ENCODE results near the gene ACOT6. TPM values are rescaled to one million over a fixed set of nuclear protein-coding genes. Genes with fewer than 3 reads are reported as not detected.

The ACOT6 gene
- total and polyA plus RNA-seq, 2 donors from 2014 or later = 1.4 TPM; not detected in 1

- no peak for TF ChIP-seq CTCF (IDR thresholded peaks at IDR 0.05; ENCODE audit: borderline replicate concordance, extremely low read depth, insufficient read depth)
Measured at GRCh38 chr14:73637830-73638229, 25.5 kb downstream of the ACOT6 start.

GRCh38 chr14:73640796-73641365 is 28.6 kb downstream of the ACOT6 start:
- intact Hi-C loops (cut with DNase I) = no loop called here

More at GRCh38 chr14:73637830-73638229, 25.5 kb downstream of the ACOT6 start:
- no peak overlapping the region for H3K9ac ChIP-seq (ENCODE audit: low read length in 3 of 3)
- DNase-seq = no peak
- H3K4me1 ChIP-seq (ENCODE audit: control insufficient read depth in 2 of 3, insufficient read depth in 2 of 3, low read depth in 1 of 3, low read length in 3 of 3) = peaks cover 0 to 5% (median 0%) of the 10 kb centered on the region in 3 donors
- no peaks in the 10 kb centered on the region for H3K36me3 ChIP-seq (ENCODE audit: control insufficient read depth in 2 of 3, insufficient read depth in 3 of 3, low read length in 3 of 3)
- H3K9me3 ChIP-seq (ENCODE audit: control insufficient read depth in 2 of 3, insufficient read depth in 1 of 3, low read length in 3 of 3) = no peaks in the 10 kb centered on the region
- H3K4me3 ChIP-seq (ENCODE audit: low read length in 3 of 3) = no peak overlapping the region
- no peak overlapping the region for H3K27ac ChIP-seq (ENCODE audit: low read depth in 2 of 2, low read length in 2 of 2)
- H3K27me3 ChIP-seq (ENCODE audit: control insufficient read depth, insufficient read depth, low read length) = no peaks in the 10 kb centered on the region
- no peak for FAIRE-seq
- intact Hi-C loops (cut with DNase I) = loop anchor here (10.0 kb wide), 1 partner anchor 123 kb away; no protein-coding TSS in a partner anchor

DNA sequence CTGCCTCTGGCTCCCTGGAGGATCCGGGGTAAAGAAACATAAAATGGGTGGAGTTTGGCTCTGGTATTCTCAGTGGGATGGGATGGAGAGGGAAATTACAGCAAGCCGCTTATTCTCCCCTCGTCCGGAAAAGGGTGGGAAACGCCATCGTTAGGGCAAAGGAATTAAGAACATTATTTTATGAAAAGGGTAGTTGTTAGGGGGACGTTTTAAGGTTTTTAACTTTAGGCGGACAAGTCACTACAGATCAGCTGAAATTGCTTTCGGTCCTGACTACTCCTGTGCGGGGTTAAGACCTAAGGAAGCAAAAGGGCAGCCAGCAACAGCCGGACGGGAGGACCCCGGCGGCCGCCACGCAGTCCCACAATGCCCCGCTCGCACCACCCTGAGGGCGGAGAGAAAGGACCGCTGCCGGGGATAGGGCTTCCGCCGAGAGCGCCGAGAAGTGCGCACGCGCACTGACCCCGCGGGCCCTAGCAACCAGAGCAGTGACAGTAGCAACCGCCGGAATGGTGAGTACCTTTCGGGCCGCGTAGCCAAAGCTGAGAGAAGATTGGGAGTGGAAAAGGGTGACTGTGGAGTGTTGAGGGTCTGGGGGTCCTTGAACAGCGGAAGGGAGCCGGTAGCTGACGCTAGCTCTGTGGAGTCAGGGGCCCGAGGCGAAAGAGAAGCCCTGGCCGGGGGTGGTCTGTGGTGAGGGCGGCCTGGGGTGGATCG is 32.4 kb downstream of the ACOT6 start, which contains the start of gene DNAL1:
DNAL1 (plus strand) TSS at position 456 of the 717 bp plus-strand sequence; CDS start at position 510, 54 bp downstream.
- H3K4me3 ChIP-seq (ENCODE audit: low read length in 3 of 3) = peak within 1 kb of the TSS; percentile 90 to 96 (median 93)
- H3K27me3 ChIP-seq (ENCODE audit: control insufficient read depth, insufficient read depth, low read length) = no peaks in the 10 kb centered on the region
- H3K27ac ChIP-seq (ENCODE audit: low read depth in 2 of 2, low read length in 2 of 2) = peak within 1 kb of the TSS; percentile 65 to 88
- no peaks in the 10 kb centered on the region for H3K9me3 ChIP-seq (ENCODE audit: control insufficient read depth in 2 of 3, insufficient read depth in 1 of 3, low read length in 3 of 3)
- intact Hi-C loops (cut with DNase I) = no loop called here
- H3K36me3 ChIP-seq (ENCODE audit: control insufficient read depth in 2 of 3, insufficient read depth in 3 of 3, low read length in 3 of 3) = no peaks in the 10 kb centered on the region
- peaks cover 0 to 8% (median 6%) of the 10 kb centered on the region in 3 donors for H3K4me1 ChIP-seq (ENCODE audit: control insufficient read depth in 2 of 3, insufficient read depth in 2 of 3, low read depth in 1 of 3, low read length in 3 of 3)
- no peak for TF ChIP-seq CTCF (IDR thresholded peaks at IDR 0.05; ENCODE audit: borderline replicate concordance, extremely low read depth, insufficient read depth)
- FAIRE-seq (no peak), DNase-seq (peak; percentile 94 to 98 (median 96))
- peak within 1 kb of the TSS; percentile 65 to 91 (median 76) for H3K9ac ChIP-seq (ENCODE audit: low read length in 3 of 3)

More at GRCh38 chr14:73640796-73641365, 28.6 kb downstream of the ACOT6 start:
- FAIRE-seq = no peak
- Histone ChIP-seq H3K9me3 (ENCODE audit: control insufficient read depth in 2 of 3, insufficient read depth in 1 of 3, low read length in 3 of 3) (no peaks in the 10 kb centered on the region), H3K4me1 (ENCODE audit: control insufficient read depth in 2 of 3, insufficient read depth in 2 of 3, low read depth in 1 of 3, low read length in 3 of 3) (peaks cover 0 to 6% (median 6%) of the 10 kb centered on the region in 3 donors), H3K27me3 (ENCODE audit: control insufficient read depth, insufficient read depth, low read length) (no peaks in the 10 kb centered on the region), H3K27ac (ENCODE audit: low read depth in 2 of 2, low read length in 2 of 2) (no peak overlapping the region), H3K36me3 (ENCODE audit: control insufficient read depth in 2 of 3, insufficient read depth in 3 of 3, low read length in 3 of 3) (no peaks in the 10 kb centered on the region), H3K9ac (ENCODE audit: low read length in 3 of 3) (no peak overlapping the region), H3K4me3 (ENCODE audit: low read length in 3 of 3) (no peak overlapping the region)
- DNase-seq = no peak
- TF ChIP-seq CTCF (IDR thresholded peaks at IDR 0.05; ENCODE audit: borderline replicate concordance, extremely low read depth, insufficient read depth) = no peak
